GM21528 (cell line): ENCODE data around the gene RAP1GAP.

Source experiments
- ATAC-seq: cut with Tn5 transposase; IDR thresholded peaks from one replicate; pipeline ENCODE4 v1.9.1; 2021; ENCODE audit warnings: mild to moderate bottlenecking, moderate library complexity; ENCODE audit not compliant: unreplicated experiment, low FRiP score

The RAP1GAP gene

DNA sequence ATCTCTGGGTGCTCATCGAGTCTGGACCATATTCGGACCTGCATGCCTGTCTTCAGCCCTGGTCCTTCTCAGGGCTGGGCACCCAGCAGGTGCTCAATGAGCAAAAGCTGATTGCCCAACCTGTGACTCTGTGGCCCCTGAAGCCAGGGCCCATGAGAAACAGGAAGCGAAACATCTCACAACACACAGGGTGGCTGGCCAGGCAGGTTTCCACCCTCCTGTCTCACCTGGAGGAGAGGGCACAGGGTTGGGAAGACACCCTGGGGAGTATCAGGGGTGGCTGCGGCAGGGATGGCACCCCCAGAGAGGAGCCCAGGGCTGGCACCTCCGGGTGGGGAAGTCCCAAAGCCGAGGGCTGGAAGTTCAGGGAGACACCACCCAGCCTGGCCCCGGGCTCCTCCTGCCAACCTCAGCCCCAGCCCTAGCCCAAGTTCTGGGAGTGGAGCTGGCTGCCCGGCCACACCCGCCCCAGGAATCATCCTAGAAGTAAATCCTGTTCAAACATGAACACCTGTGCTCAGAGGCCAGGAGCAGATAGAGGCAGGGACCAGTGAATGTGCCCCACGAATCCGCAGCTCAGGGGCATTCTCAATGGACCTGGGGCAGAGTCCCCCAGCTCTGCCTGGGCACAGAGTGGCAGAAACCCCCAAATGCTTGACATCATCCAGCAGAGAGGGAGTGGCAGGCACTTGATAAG lies 54.6 kb downstream of the RAP1GAP start:
- ATAC-seq: no peak

DNA sequence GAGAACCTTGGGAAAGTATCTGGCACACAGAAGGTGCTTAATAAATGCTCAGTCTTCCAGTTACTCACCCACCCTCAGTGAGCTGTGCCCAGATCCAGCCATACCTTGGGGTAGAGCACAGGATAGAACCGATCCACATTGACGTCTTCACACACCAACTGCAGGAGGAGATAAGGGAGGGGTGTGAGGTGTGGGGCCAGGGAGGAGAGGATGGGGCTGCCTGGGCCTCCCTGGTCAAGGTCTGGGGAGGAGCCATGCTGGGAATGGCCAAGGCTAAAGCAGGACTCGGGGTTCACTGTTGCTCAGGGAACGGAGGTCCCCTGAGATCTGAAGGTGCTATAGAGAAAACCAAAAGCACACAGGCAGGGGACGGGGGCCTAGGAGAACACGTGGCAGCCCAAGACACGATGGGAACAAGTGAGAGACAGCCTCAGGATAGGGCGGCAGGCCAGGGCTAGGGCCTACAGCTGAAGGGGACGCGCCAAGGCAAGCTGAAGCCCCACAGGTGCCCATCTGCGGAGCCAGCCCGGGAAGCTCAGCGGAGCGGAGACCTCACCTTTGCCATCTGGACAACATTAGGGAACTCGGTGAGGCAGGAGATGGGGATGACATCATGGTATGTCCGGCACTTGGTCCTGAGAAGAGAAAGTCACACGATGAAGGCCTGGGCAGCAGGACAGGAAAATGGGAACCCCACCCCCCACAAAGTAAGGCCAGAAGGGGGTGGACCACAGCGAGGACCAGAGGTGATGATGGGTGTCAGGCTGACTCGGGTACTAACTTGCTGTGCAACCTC lies 55.9 kb downstream of the RAP1GAP start:
- ATAC-seq: no peak

DNA sequence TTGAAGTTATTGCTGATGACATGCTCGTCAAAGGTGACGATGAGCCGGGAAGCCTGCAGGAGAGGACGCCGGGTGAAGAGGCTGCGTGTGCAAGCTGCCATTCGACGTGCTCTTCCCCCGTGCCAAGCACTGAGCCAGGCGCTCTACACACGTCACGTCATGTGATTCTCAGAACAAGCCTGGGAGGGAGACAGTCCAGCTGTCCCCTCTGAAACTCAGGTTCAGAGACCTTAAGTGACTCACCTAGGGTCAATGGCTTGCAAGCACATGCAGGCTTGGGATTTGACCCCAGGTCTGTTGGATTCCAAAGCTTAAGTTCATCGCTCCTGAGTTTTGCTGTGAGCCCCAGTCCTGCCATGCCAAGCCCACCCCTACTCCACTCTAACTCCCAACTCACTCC lies 57.1 kb downstream of the RAP1GAP start:
- ATAC-seq: no peak

DNA sequence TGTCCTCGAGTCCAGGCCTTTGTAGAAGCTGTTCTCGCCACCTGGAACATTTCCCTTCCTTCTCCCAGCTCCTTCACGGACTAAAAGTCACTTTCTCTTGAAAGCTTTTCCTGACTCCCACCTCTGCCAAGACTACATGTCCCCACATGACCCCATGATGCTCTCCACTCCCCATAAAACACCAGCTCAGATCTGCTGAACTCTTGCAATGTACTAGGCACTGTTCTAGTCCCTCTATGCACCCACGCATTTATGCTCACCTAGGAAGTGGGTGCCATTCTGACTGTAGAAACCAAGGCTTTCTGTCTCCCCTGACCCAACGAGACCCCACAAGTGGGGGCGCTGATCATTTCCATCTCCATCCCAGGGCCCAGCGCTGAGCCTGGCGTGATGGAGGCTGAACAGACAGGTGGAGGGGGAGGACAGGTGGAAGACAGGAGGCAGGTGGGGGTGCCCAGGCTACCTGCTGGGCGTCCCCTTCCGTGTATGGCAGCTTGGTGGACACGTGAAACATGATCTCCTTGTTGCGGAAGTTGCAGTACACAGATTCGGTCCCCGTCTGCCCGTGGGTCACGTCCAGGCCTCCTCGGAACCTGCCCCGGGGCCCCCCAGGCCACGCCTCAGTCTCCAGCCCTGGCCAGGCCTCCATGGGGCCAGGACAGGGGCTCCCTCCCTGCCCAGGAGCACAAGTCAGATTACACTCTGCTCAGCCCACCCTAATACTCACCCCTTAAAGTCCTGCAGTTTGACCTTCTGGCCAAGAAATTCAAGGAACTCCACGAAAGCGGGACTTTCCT lies 58.0 kb downstream of the RAP1GAP start:
- ATAC-seq: no peak

DNA sequence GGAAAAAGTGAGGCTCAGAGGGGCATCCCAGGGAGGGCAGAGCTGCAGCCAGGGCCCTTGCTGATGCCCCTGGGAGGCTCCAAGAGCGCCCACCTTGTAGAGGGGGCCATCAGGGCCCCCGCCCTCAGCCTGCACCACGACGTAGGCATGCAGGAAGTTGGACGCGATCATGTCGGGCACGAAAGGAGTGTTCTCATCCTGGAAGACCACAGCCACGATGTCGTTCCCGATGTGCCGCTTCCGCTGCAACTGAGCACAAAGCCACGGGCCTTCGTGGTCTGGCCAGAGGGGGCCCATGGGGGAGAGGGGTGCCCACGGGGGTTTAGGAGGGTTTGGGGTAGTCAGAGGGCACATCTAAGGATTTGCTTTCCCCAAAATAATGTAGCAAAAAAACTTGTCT lies 59.1 kb downstream of the RAP1GAP start:
- no peak for ATAC-seq

DNA sequence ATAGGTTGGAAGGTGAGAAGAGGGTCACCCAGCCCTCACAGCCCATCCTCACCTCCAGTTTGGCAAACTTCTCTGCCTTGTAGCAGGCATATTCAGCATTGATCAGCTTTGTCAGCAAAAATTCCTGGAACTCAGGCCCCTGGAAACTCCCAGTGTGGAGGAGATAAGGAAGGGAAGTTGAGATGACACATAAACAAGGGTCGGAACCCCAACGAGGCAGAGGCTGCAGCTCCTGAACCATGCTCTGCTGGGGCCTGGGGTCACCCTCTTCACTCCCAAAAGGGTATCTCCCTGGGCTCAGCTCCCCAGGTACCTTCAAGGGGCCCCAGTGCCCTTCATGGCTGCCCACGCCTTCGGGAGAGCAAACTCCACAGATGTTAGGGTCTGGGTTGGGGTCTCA lies 60.4 kb downstream of the RAP1GAP start:
- ATAC-seq: no peak

DNA sequence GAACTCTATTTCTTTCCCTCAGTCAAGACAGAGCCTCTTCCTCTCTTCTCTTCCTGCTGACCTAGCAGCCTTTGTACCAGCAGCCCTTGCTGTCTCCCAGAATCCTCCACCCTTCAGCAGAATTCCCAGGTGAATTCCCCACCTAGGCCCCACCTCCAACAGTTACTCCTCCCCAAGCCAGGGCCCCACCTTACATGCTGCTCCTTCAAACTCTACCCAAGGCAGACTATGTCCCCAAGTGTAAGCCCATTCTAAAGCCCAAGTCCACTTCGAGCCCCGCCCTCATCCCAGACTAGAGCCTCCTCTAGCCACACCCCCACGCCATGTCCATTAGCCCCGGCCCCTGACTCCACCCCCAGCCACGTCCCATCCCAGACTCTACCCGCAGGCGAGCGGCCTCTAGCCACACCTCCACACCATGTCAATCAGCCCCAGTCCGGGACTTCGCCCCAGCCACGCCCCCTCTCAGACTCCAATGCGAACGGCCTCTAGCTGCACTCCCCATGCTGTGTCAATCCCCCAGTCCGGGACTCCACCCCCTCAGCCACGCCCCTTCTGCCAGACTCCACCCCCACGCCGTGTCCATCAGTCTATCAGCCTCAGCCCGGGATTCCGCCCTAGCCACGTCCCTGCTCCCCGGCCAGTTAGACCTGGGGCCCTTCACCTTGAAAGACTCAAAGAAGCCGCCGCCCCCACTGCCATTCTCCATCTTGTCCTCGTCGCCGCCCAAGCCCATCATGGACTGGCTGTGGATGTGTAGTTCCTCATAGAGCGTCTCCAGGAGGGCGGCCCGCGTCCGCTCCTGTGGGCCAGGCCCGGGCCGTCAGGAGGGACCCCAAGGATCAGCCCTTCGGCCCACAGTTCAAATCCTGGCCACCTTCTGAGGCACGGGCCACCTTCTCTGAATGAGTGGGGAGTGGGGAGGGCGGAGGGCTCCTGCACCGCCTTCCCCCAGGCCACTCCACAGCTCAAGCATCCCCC lies 61.3 kb downstream of the RAP1GAP start:
- peak; percentile 55 for ATAC-seq

DNA sequence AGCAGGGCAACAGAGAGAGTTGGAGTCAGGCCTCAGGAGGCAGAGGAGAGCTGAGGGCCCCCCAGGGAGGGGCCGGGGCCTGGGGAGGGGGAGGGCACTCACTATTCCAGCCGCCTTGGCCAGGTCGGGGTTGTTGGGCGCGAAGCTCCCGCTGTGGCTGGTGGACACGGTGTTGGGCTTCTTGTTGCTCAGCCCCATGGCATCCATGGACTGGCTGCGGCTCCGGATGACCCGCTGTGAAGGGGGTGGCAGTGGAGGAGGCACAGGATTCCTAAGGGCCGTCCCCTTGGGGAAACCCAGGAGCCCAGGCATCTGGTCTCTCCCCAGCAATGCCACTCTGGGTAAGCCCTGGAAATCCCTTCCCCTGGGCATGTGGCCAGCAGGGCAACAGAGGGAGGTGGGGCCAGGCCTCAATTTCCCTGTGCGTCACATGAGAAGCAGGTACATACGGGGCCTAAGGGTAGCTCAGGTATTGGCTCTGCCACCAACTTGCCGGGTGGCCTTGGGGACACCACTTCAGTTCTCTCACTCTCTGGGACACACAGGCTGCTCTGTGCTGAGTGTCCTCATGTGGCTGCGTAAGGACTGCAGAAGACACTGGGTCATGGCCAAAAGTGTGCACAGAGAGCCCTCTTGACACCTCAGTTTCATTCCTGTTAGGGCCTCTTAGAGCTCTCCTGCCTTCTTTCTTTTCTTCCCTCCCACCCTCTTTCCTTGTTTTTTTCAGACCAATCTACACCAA lies 63.0 kb downstream of the RAP1GAP start:
- no peak for ATAC-seq

DNA sequence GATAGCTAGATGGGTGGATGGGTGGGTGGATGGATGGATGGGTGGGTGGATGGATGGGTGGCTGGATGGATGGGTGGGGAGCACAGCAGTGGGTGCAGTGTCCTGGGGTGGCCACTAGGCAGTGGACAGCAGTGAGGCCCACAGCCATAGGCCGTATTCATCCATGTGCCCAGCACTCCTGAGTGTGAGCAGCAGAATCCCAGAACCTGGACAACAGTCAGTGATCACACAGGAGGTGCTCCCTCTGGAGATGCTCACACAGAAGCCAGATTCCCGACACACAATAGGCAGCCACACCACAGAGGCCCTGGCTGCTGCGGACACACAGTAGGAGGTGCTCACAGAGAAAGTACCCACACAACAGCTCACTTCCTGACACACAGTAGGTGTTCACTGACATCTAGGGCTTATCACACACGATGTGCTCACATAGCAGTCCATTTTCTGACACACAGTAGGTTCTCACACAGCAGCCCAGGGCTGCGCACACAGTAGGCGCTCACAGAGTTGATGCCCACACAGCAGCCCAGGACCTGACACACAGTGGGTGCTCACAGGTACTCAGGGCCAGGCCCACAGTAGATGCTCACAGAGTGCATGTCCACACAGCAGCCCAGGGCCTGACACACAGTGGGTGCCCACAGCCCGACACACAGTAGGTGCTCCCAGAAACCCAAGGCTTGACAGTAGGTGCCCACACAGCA lies 64.0 kb downstream of the RAP1GAP start:
- ATAC-seq: no peak

DNA sequence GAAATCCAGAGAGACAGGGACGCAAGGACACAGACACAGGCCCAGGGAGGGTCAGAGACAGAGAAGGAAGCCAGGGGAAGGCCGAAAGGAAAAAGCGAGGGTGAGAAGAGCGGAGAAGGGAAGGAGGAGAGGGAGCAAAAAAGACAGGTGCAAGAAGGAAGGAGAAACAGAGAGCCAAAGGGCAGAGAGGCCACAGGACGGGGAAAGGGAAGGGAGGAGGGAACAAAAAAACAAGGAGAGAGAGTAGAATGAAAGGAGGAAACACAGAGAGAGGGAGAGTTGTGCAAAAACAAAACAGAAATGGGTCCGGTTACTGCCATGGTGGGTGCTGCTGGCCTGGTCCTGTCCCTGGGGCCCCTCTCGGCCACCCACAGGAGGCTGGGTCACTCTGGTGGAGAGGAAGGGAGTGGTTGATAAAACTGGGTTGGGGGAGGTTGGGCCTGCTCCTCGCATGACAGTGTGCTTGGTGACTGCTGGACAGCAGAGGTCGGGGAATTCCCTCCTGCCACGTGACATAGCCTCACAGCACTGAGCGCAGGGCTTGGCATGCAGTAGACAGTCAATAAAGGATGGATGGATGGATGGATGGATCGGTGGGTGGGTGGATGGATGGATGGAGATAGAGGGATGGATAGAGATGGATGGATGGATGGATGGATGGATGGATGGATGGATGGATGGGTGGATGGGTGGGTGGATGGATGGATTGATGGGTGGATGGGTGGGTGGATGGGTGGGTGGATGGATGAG lies 64.8 kb downstream of the RAP1GAP start:
- ATAC-seq: no peak

DNA sequence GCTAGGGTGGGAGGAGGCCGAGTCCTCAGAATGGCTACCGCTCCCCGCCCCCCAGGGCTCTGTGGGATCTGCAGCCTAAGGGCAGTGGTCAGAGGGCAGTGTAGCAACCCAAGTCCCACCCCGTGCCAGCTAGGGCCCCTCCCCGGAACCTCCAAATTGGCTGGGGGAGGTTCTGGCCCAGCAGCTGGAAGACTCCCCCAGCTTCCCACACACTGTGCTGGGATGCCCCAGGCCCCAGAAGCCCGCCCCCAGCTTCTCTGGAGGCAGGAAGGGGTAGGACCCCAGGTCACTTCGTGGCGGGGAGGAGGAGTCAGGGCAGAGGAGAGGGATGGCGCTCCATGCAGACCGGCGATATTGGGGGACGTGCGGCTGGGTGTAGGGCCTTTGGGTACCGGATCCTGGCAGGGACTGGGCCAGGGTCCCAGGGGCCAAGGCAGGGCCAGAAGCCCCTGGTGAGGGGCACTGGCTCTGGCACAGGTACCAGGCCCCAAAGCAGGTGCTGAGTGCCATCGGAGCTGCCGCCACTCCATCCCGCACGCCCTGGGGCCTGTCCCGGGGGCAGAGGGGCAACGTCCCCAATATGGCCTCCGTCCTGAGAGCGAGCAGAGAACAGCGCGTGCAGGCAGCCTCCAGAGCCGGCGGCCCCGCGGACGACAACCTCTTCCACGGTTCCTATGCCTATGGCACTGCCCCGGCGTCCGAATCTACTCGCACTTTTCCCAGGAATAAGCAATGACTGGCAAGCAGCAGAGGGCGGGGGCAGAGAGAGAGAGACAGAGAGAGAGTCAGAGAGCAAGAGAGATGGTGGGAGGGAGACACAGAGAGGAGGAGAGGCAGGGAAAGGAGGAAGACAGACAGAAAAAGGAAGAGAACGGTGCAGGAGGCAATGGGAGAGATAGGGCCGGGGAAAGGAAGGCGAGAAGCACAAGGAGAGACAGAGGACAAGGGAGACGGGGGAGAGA lies 65.7 kb downstream of the RAP1GAP start:
- no peak for ATAC-seq

DNA sequence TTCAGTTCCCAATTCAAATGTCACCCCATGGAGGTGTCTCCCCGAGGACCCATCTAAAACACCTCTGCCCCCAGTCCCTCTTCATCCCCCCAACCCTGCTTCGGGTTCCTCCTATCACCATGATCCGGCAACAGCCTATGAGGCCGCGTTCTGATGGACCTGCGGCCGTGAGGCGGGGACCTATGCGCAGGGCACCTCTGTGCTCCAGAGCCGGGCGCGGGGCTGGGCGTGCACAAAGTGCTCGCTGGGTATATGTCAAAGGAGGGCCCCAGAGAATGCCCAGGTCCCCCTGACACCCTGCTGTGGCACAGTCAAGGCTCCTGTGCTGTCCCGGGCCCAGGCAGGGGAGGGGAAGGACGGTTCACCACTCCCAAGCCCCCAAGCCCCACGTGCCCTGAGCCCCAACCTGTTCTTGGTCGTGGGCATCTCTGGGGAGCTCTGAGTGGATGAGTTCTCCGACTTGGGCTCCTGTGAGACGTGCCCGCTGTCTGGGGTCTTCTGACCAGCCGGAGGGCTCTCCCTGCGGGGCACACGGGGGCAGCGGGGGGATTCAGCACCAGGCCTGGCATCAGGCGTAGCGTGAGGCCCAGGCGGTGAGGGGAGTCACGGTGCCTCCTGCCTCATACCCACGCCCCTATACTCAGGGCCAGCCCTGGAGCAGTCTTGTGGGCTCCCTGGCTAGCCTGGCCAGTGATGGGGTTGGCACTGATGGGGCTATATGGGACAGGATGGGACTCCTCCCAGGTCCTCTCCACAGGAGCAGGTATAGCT lies 67.7 kb downstream of the RAP1GAP start:
- ATAC-seq: no peak

DNA sequence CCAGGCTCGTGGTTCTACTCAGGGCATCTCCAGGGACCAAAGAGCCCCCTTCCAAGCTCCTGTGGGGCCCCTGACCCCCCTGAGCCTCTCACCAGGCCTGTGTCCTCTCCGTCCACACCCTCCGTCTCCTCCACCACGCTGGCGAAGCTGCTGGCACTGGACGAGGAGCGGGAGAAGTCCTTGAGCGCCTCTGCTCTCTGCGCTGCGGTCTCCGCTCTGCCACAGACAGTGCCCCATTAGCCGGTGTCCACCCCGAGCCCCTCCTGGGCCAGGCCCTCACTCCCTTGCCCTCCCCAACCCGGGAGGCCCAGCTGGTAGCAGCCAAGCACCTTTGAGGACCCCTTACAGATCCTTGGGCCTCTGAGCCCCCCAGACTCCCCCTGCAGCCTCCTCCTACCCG lies 69.8 kb downstream of the RAP1GAP start:
- no peak for ATAC-seq

DNA sequence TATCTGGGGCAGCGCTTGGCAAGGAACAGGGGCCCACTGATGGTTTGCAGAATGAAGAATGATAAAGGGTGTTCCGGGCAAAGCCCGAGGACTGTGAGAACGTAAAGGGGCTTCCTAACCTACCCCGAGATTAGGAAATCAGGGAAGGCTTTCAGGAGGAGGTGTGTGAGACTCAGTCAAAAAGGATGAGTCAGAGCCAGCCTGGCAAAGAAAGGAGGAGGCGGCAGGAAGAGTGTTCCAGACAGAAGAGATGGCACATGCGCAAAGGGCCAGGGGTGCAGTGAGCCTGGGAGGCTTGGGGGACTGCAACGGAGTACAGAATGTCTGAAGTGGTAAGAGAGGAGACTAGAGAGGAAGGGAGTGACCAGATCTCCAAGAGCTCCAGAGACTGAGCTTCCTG lies 70.3 kb downstream of the RAP1GAP start:
- no peak for ATAC-seq

DNA sequence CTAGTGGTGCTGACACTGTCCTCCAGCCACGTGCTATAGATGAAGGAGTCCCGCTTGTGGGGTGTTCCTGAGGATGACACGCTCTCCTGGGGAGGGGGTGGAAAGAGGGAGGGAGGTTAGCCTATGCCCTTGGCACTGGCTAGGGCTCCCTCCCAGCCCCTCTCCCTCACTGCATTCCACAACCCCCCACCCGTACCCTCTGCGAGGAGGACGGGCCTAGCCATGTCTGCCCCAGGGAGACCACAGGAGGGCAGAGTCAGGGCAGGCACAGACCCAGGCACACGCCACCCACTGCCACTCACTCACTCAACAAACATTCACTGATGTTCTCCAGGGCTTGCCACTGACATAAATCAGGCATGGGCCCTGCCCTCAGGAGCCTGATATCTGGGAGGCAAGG lies 70.7 kb downstream of the RAP1GAP start:
- no peak for ATAC-seq

DNA sequence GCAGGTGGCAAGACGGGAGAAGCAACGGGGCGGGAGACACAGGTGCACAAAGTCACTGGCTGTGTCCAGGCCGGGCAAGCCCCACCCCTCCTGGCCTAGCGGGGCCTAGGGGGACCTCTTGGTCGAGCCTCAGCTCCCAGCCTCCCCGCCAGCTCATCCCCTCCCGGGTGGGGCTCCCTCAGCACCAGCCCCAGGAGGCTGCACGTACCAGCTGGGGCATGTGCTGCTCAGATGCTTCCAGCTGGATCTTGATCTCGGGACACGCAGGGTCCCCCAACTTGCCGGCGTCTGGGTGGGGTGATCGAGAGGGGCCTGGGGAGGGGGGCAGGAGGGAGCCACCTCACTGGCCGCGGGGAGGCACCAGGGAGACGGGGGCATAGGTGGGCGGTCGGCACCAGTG lies 71.4 kb downstream of the RAP1GAP start:
- no peak for ATAC-seq
